Mesothelial cell of epicardium (in vitro differentiated cells): Measurements from ENCODE around the gene PRKD2. TPM values are rescaled to one million over a fixed set of nuclear protein-coding genes. Genes with fewer than 3 reads are reported as not detected.

Experiments used
- DNase-seq, 2 experiments: peaks; one replicate each; pipeline ENCODE4 v3.0.0; 2021; ENCODE audit warnings: low spot score in 2 of 2; ENCODE audit not compliant: unreplicated experiment in 2 of 2
- H3K27ac Mint-ChIP-seq: 2 replicates; pipeline ENCODE4 v1.8.0; 2021; ENCODE audit warnings: mixed read lengths
- H3K27me3 Mint-ChIP-seq: 2 replicates; pipeline ENCODE4 v1.8.0; 2021; ENCODE audit warnings: low read depth, mixed read lengths
- H3K36me3 Mint-ChIP-seq: 2 replicates; pipeline ENCODE4 v1.8.0; 2021; ENCODE audit warnings: mixed read lengths
- H3K4me1 Mint-ChIP-seq: 2 replicates; pipeline ENCODE4 v1.8.0; 2021; ENCODE audit warnings: mixed read lengths
- H3K4me3 Mint-ChIP-seq: 2 replicates; pipeline ENCODE4 v1.8.0; 2021; ENCODE audit warnings: mild to moderate bottlenecking, moderate library complexity, mixed read lengths
- H3K9me3 Mint-ChIP-seq: 2 replicates; pipeline ENCODE4 v1.8.0; 2021; ENCODE audit warnings: mixed read lengths
- total RNA-seq: library from RNA; stranded (reverse); gene quantifications from 3 replicates; pipeline ENCODE4 v1.2.1, GENCODE V29; 2021
- TF ChIP-seq, protein P1 (sequence below): fragments of 200-600 bp; sonication (generic); IDR thresholded peaks from one replicate; pipeline ENCODE4 v1.5.0; 2021; ENCODE audit warnings: antibody characterized with exemption; ENCODE audit not compliant: unreplicated experiment

Gene PRKD2
- total RNA-seq, 1 donor from 2014 or later: 74.7 TPM

DNA sequence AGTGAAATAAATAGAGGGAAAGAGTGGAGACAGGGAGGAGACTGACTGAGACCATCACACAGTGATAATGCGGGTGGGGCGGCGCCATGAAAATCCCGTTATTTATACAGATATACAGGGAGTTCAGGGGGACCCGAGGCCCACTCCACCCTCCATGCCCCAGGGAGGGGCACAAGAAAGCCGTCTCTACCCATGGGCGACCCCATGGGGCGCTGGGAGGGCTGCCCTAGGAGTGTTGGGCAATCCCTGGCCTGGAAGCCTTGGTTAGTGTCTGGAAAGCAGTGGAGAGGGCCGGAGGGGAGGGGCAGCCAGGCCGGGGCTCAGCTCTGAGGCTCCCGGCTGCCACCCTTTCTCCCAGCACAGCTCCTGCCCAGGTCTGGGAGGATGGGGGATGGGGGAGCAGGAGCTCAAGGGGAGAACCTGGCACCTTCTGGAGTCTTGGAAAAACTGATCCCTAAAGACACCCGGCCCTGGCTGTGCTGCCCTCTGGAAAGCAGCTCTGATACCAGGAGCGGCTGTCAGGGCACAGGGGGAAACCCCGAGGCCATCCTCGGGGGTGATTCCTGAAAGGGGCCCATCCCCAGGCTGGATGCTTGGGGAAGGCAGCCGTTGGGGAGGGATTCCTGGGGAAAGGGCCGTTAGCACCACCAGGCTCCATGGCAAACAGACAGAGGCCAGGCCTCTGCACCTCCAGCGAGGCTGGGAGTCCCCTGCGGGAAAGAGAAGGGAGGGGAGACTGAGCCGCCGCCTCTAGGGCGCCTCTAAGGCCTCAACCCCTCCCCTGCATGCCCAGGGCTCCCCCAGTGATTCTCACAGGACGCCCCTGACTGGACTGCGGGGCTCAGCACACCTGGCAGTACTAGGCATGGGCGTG lies 3.0 kb upstream of the PRKD2 start:
- no peak for DNase-seq
- TF ChIP-seq, protein P1, sequence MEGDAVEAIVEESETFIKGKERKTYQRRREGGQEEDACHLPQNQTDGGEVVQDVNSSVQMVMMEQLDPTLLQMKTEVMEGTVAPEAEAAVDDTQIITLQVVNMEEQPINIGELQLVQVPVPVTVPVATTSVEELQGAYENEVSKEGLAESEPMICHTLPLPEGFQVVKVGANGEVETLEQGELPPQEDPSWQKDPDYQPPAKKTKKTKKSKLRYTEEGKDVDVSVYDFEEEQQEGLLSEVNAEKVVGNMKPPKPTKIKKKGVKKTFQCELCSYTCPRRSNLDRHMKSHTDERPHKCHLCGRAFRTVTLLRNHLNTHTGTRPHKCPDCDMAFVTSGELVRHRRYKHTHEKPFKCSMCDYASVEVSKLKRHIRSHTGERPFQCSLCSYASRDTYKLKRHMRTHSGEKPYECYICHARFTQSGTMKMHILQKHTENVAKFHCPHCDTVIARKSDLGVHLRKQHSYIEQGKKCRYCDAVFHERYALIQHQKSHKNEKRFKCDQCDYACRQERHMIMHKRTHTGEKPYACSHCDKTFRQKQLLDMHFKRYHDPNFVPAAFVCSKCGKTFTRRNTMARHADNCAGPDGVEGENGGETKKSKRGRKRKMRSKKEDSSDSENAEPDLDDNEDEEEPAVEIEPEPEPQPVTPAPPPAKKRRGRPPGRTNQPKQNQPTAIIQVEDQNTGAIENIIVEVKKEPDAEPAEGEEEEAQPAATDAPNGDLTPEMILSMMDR: no peak
- Mint-ChIP-seq H3K4me3 (no peak overlapping the region), H3K27ac (peak overlapping the region; percentile 40), H3K4me1 (peaks cover 12% of the 10 kb centered on the region), H3K27me3 (no peaks in the 10 kb centered on the region), H3K36me3 (peaks cover 14% of the 10 kb centered on the region), H3K9me3 (no peaks in the 10 kb centered on the region)

DNA sequence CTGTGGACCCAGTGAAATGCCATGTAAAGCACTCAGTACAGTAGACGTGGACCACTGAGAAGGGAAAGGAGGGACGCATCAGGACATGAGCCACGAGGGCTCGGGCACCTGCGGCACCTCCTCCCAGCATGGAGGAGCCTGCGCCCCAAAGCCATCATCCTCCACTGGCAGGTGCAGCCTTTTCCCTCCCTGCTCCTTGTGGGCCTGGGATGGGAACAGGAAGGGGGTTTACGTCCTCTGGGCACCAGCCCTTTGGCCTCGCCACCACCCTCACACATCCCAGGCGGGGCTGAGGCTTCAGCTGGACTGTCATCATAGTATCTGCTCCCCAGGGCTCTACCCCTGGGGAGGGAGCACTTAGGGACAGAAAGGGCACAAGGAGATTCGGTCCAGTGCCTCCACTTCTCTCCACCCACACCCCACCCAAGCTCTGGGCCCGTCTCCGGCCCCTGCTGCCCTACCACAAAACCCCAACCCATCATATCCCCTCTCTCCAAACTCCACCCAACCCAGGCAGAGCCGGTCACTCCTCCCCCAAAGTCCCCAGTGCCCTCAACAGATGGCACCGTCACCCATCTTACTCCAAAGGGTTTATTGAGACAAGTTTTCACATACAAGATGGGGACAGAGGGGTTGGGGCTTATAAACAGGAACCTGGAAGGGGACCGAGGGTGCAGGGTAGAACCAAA lies 2.2 kb upstream of the PRKD2 start:
- DNase-seq: no peak
- Mint-ChIP-seq H3K36me3 (peaks cover 10% of the 10 kb centered on the region), H3K27ac (peak overlapping the region; percentile 40), H3K27me3 (no peaks in the 10 kb centered on the region), H3K4me1 (peaks cover 14% of the 10 kb centered on the region), H3K9me3 (no peaks in the 10 kb centered on the region), H3K4me3 (peak overlapping the region; percentile 92)
- TF ChIP-seq, protein P1: no peak

DNA sequence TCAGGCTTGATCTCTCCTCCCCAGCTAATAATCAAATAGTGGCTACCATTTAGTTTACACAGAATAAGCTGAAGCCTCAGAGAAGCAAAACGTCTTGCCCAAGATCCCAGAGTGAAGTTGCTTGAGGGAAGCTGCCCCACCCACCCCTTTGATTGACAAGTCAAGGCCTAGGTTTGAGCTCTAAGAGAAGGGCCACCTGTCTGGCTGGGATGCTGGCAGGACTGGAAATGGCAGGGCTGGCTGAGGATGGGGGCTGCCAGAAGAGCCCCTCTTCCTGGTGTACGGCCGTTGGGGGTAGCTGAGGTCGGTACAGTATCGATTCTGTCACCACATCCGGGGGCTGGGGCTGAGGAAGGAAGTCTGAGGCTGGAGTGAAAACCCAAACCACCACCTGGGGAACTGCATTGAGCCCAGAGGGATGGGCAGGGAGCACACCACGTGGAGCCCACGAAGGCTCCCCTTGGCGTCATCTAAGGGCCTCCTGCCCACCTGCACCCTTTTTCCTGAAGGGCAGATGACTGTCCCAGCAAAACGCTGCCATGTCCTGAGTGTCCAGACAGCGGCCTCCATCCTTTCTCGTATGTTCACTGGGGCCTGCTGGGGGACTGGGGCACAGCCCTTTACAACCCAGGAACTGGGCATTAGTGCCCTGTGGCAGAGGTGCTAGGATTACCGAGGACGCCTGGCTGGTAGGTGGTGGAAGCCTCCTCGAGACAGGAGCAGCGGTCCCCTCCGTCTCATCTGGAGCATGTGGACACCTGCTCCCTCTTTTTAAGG lies 1.4 kb upstream of the PRKD2 start:
- Mint-ChIP-seq H3K27ac (peak overlapping the region; percentile 83), H3K9me3 (no peaks in the 10 kb centered on the region), H3K4me1 (peaks cover 17% of the 10 kb centered on the region), H3K4me3 (peak overlapping the region; percentile 92), H3K27me3 (no peaks in the 10 kb centered on the region), H3K36me3 (peaks cover 10% of the 10 kb centered on the region)
- TF ChIP-seq, protein P1: no peak
- DNase-seq: no peak

DNA sequence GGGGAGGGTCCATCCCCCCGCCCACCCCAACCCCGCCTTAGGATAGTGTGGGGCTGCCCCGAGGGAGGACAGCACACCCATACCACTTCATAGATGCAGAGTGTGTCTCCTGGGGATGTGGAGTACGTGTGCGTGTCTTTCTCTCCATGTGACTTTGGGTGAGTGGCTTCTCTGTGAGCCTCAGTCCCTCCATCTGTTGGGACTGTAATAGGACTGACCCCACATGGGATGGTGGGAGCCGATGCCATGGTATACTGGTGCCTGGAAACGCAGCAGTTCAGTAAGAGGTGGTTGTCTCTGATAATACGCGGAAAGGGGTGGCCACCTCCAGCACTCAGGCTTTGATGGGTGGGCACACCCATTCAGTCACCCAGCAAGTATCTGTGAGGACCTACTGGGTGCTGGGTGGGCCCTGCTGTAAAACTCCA lies 816 bp upstream of the PRKD2 start:
- DNase-seq: no peak
- Mint-ChIP-seq H3K4me3 (peak overlapping the region; percentile 92), H3K27me3 (no peaks in the 10 kb centered on the region), H3K27ac (peak overlapping the region; percentile 83), H3K4me1 (peaks cover 17% of the 10 kb centered on the region), H3K36me3 (peaks cover 10% of the 10 kb centered on the region), H3K9me3 (no peaks in the 10 kb centered on the region)
- TF ChIP-seq, protein P1: no peak

DNA sequence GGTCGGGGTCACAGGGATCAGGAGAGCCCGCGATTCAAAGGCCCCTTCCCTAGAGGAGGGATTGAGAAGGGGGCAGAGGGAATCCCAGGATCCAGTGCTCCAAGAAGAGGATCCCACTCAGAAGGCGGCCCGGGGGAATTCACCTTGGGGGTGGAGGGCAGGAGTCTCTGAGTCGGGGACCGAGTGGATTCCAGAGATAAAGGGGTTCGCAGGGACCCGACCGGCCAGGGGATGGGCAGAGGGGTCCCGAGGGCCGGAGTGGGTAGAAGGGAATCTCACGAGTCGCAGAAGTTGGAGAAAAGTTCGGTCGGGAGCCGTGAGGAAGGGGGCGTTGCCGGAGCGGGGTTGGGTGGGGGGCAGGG lies 261 bp downstream of the PRKD2 start:
- TF ChIP-seq, protein P1: no peak
- Mint-ChIP-seq H3K27me3 (no peaks in the 10 kb centered on the region), H3K9me3 (no peaks in the 10 kb centered on the region), H3K4me3 (peak overlapping the region; percentile 92), H3K27ac (peak overlapping the region; percentile 93), H3K4me1 (peaks cover 17% of the 10 kb centered on the region), H3K36me3 (peaks cover 5% of the 10 kb centered on the region)
- DNase-seq: peak in 1 of 2 experiments; percentile 47
